Lower leg skin (tissue), 4 donors: ENCODE measurements around the gene RTN4IP1. TPM values are rescaled to one million over a fixed set of nuclear protein-coding genes. Genes with fewer than 3 reads are reported as not detected.

Source experiments
- DNase-seq, 2 donors: peaks; one replicate each; pipeline ENCODE4 v3.0.0-alpha.2; 2019; ENCODE audit warnings: low spot score in 2 of 2
- H3K4me3 ChIP-seq: fragments of 200-600 bp; sonication (generic); 2 replicates; pipeline ENCODE4 v1.5.1; 2017; ENCODE audit warnings: mild to moderate bottlenecking, low read depth; ENCODE audit not compliant: poor library complexity, severe bottlenecking
- POLR2A ChIP-seq, 2 donors: fragments of 450-650 bp; IDR thresholded peaks; one replicate each; pipeline ENCODE4 v1.6.1; 2016 to 2017; ENCODE audit warnings: antibody characterized with exemption in 2 of 2, mild to moderate bottlenecking in 1 of 2, moderate library complexity in 1 of 2
- WGBS, 2 donors: methylation state at CpG; one replicate each; pipeline ENCODE4 v1.1.5; 2018; 5-methylcytosine and 5-hydroxymethylcytosine counted together
- intact Hi-C: fragments of 100-400 bp; cut with DNase I; formaldehyde crosslinking; loops from one replicate; pipeline ENCODE4 v1.15.0; 2023; ENCODE audit warnings: low total_unique reads
- total RNA-seq, 4 donors: library from RNA; depleted of rRNA; stranded (reverse); fragments of >200 nt; gene quantifications; one replicate each; pipeline ENCODE4 v1.1.0, GENCODE V29; 2016
- TF ChIP-seq, protein P1 (sequence below), 3 donors: fragments of 450-650 bp; IDR thresholded peaks; one replicate each; pipeline ENCODE4 v1.5.1; 2016; ENCODE audit warnings: antibody characterized with exemption in 3 of 3, mild to moderate bottlenecking in 3 of 3, moderate library complexity in 2 of 3

The RTN4IP1 gene
- total RNA-seq, 4 donors from 2014 or later: 0.80 to 4.1 (median 2.5) TPM

- no peak overlapping the region for H3K4me3 ChIP-seq
- DNase-seq: no peak
- TF ChIP-seq, protein P1, sequence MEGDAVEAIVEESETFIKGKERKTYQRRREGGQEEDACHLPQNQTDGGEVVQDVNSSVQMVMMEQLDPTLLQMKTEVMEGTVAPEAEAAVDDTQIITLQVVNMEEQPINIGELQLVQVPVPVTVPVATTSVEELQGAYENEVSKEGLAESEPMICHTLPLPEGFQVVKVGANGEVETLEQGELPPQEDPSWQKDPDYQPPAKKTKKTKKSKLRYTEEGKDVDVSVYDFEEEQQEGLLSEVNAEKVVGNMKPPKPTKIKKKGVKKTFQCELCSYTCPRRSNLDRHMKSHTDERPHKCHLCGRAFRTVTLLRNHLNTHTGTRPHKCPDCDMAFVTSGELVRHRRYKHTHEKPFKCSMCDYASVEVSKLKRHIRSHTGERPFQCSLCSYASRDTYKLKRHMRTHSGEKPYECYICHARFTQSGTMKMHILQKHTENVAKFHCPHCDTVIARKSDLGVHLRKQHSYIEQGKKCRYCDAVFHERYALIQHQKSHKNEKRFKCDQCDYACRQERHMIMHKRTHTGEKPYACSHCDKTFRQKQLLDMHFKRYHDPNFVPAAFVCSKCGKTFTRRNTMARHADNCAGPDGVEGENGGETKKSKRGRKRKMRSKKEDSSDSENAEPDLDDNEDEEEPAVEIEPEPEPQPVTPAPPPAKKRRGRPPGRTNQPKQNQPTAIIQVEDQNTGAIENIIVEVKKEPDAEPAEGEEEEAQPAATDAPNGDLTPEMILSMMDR (IDR thresholded peaks at IDR 0.05): no peak
- TF ChIP-seq POLR2A (IDR thresholded peaks at IDR 0.05): no peak
- 89% methylated on average over 4 of the region's 4 CpGs for WGBS, 2 donors
- intact Hi-C loops: no loop called here
Observed at GRCh38 chr6:106667022-106667402, 37.7 kb upstream of the RTN4IP1 start.

- no peak for DNase-seq
- intact Hi-C loops: no loop called here
- WGBS, 2 donors: 84 to 85% methylated on average over 6 of the region's 6 CpGs
- TF ChIP-seq, protein P1 (IDR thresholded peaks at IDR 0.05): no peak
- no peak for TF ChIP-seq POLR2A (IDR thresholded peaks at IDR 0.05)
- H3K4me3 ChIP-seq: no peak overlapping the region
Observed at GRCh38 chr6:106666282-106667021, 37.2 kb upstream of the RTN4IP1 start.

- intact Hi-C loops: no loop called here
- no peak for DNase-seq
- H3K4me3 ChIP-seq: no peak overlapping the region
- TF ChIP-seq POLR2A (IDR thresholded peaks at IDR 0.05): no peak
- WGBS, 2 donors: 84 to 91% methylated on average over 2 of the region's 2 CpGs
Observed at GRCh38 chr6:106662458-106662857, 33.2 kb upstream of the RTN4IP1 start.

GRCh38 chr6:106659859-106660258 lies 30.6 kb upstream of the RTN4IP1 start:
- intact Hi-C loops: no loop called here
- TF ChIP-seq POLR2A (IDR thresholded peaks at IDR 0.05): no peak
- 86 to 95% methylated on average over 2 of the region's 2 CpGs for whole genome bisulfite sequencing, 2 donors
- no peak overlapping the region for H3K4me3 ChIP-seq
- DNase-seq: no peak

- TF ChIP-seq, protein P1 (IDR thresholded peaks at IDR 0.05): no peak
- TF ChIP-seq POLR2A (IDR thresholded peaks at IDR 0.05): no peak
- intact Hi-C loops: no loop called here
- H3K4me3 ChIP-seq: no peak overlapping the region
Observed at GRCh38 chr6:106658469-106658868, 29.2 kb upstream of the RTN4IP1 start.

GRCh38 chr6:106648651-106649308 lies 19.5 kb upstream of the RTN4IP1 start:
- H3K4me3 ChIP-seq: no peak overlapping the region
- 94% methylated on average over 7 of the region's 7 CpGs for WGBS, 2 donors
- TF ChIP-seq POLR2A (IDR thresholded peaks at IDR 0.05): no peak
- TF ChIP-seq, protein P1 (IDR thresholded peaks at IDR 0.05): no peak
- intact Hi-C loops: no loop called here
- no peak for DNase-seq

More at GRCh38 chr6:106658469-106658868, 29.2 kb upstream of the RTN4IP1 start:
- WGBS, 2 donors: 96 to 98% methylated on average over 4 of the region's 4 CpGs
- no peak for DNase-seq
